ENCODE measurements around the gene ZFHX3. TPM values are rescaled to one million over a fixed set of nuclear protein-coding genes. Genes with fewer than 3 reads are reported as not detected.
A peak's percentile ranks its signal among the peaks of the same experiment; 100 is the strongest.

The ZFHX3 gene
- total RNA-seq, 1 experiment from 2014 or later = 21.8 TPM

- DNase-seq (ENCODE audit: low spot score) = peak; percentile 27
- POLR2A ChIA-PET (ENCODE audit: low non-redundant PET) = no interaction called here
These were observed 45.5 kb upstream of the ZFHX3 start for GRCh38 chr16:73093146-73094144.

GRCh38 chr16:73092236-73092781, 44.4 kb upstream of the ZFHX3 start:
- DNase-seq (ENCODE audit: low spot score) = no peak
- Histone ChIP-seq H3K27me3 (replicated peaks; ENCODE audit: insufficient read depth, low read depth, low read length, poor library complexity) (no peaks in the 10 kb centered on the region), H3K4me3 (ENCODE audit: low read depth, low read length, poor library complexity, severe bottlenecking) (no peak overlapping the region), H3K4me1 (ENCODE audit: insufficient read depth, low read length, poor library complexity, severe bottlenecking) (peaks cover 23% of the 10 kb centered on the region), H3K9me3 (ENCODE audit: low read depth, low read length, poor library complexity, severe bottlenecking) (no peaks in the 10 kb centered on the region), H3K36me3 (ENCODE audit: insufficient read depth, low read length, poor library complexity, severe bottlenecking) (no peaks in the 10 kb centered on the region), H3K27ac (ENCODE audit: low read depth, low read length, poor library complexity, severe bottlenecking) (no peak overlapping the region)
- POLR2A ChIA-PET (ENCODE audit: low non-redundant PET) = no interaction called here
- BruUV-seq (replicated peaks) = no TSS peak
- intact Hi-C loops (cut with micrococcal nuclease; ENCODE audit: unreplicated experiment) = no loop called here
- CTCF ChIA-PET = no interaction called here
- no peak for TF ChIP-seq EZH2 (IDR thresholded peaks at IDR 0.05; ENCODE audit: borderline replicate concordance, low read depth, low read length, poor library complexity, severe bottlenecking)
- no peak for TF ChIP-seq CTCF (conservative IDR thresholded peaks at IDR 0.05; ENCODE audit: low read depth, low read length)

More at GRCh38 chr16:73093146-73094144, 45.5 kb upstream of the ZFHX3 start:
- Histone ChIP-seq H3K27me3 (replicated peaks; ENCODE audit: insufficient read depth, low read depth, low read length, poor library complexity) (no peaks in the 10 kb centered on the region), H3K36me3 (ENCODE audit: insufficient read depth, low read length, poor library complexity, severe bottlenecking) (no peaks in the 10 kb centered on the region), H3K4me3 (ENCODE audit: low read depth, low read length, poor library complexity, severe bottlenecking) (no peak overlapping the region), H3K4me1 (ENCODE audit: insufficient read depth, low read length, poor library complexity, severe bottlenecking) (peaks cover 23% of the 10 kb centered on the region), H3K9me3 (ENCODE audit: low read depth, low read length, poor library complexity, severe bottlenecking) (no peaks in the 10 kb centered on the region), H3K27ac (ENCODE audit: low read depth, low read length, poor library complexity, severe bottlenecking) (no peak overlapping the region)
- CTCF ChIA-PET = interaction anchor here (0.7 kb wide), 1 partner anchor 11 kb away, joined by 3 read pairs; no protein-coding TSS in a partner anchor
- no TSS peak for BruUV-seq (replicated peaks)
- intact Hi-C loops (cut with micrococcal nuclease; ENCODE audit: unreplicated experiment) = no loop called here
- TF ChIP-seq EZH2 (IDR thresholded peaks at IDR 0.05; ENCODE audit: borderline replicate concordance, low read depth, low read length, poor library complexity, severe bottlenecking) (no peak), CTCF (conservative IDR thresholded peaks at IDR 0.05; ENCODE audit: low read depth, low read length) (no peak)

- no peaks in the 10 kb centered on the region for H3K36me3 ChIP-seq (ENCODE audit: insufficient read depth, low read length, poor library complexity, severe bottlenecking)
- intact Hi-C loops (cut with micrococcal nuclease; ENCODE audit: unreplicated experiment) = no loop called here
- ChIA-PET POLR2A (ENCODE audit: low non-redundant PET) (no interaction called here), CTCF (no interaction called here)
- no TSS peak for BruUV-seq (replicated peaks)
- TF ChIP-seq EZH2 (IDR thresholded peaks at IDR 0.05; ENCODE audit: borderline replicate concordance, low read depth, low read length, poor library complexity, severe bottlenecking) = no peak
- TF ChIP-seq CTCF (conservative IDR thresholded peaks at IDR 0.05; ENCODE audit: low read depth, low read length) = no peak
- DNase-seq (ENCODE audit: low spot score) = no peak
- H3K9me3 ChIP-seq (ENCODE audit: low read depth, low read length, poor library complexity, severe bottlenecking) = no peaks in the 10 kb centered on the region
- no peak overlapping the region for H3K4me3 ChIP-seq (ENCODE audit: low read depth, low read length, poor library complexity, severe bottlenecking)
- H3K27me3 ChIP-seq (replicated peaks; ENCODE audit: insufficient read depth, low read depth, low read length, poor library complexity) = no peaks in the 10 kb centered on the region
- H3K4me1 ChIP-seq (ENCODE audit: insufficient read depth, low read length, poor library complexity, severe bottlenecking) = peaks cover 21% of the 10 kb centered on the region
- H3K27ac ChIP-seq (ENCODE audit: low read depth, low read length, poor library complexity, severe bottlenecking) = no peak overlapping the region
These were observed 43.2 kb upstream of the ZFHX3 start for GRCh38 chr16:73091174-73091573.

All from A673 (cell line).